Fibroblast of the aortic adventitia (primary cell): ENCODE results near the gene IL19. TPM values are rescaled to one million over a fixed set of nuclear protein-coding genes. Genes with fewer than 3 reads are reported as not detected.

Experiments
- DNase-seq: peaks from one replicate; pipeline ENCODE4 v3.0.0-alpha.2; 2010; ENCODE audit warnings: low read depth
- H3K4me3 ChIP-seq: 2 replicates; pipeline ENCODE4 v1.5.1; 2011; ENCODE audit warnings: low read depth, mild to moderate bottlenecking, control low read depth, low read length, moderate library complexity
- CTCF ChIP-seq: IDR thresholded peaks from 2 replicates; pipeline ENCODE4 v1.5.1; 2011; ENCODE audit warnings: mild to moderate bottlenecking, low read length, control low read depth, inconsistent platforms; ENCODE audit not compliant: insufficient read depth
- total RNA-seq: library from RNA; depleted of rRNA; stranded (reverse); fragments of >200 nt; gene quantifications from 2 replicates; pipeline ENCODE4 v1.2.3, GENCODE V29; 2012; ENCODE audit warnings: low replicate concordance

Gene IL19
- total RNA-seq, 1 donor, result not detected

DNA sequence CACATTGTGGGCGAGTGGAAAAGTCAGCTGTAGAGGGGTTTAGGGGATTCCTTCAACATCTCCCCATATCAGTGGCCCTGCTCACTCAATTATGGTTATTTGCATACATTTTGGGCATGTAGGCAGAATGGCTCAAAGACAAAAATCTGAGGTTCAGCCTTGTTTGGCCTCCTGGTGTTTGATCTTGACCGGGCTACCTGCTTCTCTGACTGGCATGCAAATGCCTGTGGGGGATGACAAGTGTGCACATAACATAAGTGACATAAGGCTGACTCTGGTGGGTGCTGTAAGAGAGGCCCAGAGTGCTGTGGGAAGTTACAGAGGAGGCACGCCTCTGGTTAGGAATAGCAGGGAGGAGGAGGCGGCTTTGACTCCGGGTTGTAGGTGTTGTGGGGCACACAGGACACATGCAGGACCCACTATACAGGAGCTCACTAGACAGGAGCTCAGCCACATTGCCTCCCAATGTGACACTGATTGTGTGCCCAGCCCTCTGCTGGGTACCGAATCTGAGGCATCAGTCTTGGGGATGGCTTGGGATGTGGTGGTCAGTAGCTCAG lies 29.4 kb upstream of the IL19 start:
- no peak overlapping the region for H3K4me3 ChIP-seq
- no peak for TF ChIP-seq CTCF
- DNase-seq, result no peak

DNA sequence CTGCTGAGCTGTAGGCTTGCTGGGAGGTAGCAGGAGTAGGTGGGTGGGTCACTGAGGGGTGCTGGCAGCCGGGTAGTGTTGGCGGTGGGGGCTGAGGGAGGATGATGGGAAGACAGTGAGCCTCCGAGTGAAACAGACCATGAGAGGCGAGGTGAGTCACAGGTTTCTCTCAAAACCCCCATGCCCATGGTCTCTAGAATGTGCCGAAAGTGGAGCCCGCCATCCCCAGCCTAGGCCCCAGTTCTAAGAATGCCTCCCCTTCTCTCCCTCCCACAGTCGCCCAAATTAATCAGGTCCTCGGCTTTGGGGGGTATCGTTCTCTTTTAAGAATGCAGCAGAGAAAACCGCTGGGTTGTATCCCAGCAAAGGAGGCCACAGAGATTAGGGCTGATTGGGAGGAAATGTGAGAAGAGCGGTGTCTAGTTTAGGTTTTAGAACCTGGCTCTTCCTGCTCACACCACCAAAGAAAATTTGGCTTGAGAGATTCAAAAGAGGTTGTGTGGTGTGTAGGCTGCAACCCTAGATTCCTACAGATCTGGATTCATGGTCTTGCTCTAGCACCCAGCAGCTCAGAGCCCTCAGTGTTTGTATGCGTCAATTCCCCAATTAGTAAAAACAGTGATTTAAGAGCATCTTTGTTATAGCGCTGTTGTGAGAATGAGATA lies 27.7 kb upstream of the IL19 start:
- DNase-seq, result no peak
- H3K4me3 ChIP-seq, result no peak overlapping the region
- no peak for TF ChIP-seq CTCF

DNA sequence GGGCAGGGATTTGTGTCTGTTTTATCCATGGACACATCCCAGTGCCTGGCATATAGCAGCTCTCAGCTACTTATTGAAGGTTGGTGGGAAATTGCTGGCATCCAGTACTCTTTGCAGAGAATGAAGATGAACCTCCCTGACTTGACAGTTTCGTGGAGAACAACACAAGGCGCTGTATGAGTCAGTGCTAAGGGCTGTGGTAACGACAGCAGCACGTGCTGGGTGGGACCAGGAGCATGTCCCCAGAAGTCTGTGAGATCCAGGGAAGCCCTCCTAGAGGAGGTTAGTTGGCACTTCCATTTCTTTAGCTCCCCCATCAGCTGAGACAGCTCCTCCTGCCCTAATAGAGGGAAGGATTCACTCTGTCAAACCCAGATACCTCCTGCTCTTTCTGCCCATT lies 25.9 kb upstream of the IL19 start:
- DNase-seq, result no peak
- no peak for TF ChIP-seq CTCF
- H3K4me3 ChIP-seq, result no peak overlapping the region

DNA sequence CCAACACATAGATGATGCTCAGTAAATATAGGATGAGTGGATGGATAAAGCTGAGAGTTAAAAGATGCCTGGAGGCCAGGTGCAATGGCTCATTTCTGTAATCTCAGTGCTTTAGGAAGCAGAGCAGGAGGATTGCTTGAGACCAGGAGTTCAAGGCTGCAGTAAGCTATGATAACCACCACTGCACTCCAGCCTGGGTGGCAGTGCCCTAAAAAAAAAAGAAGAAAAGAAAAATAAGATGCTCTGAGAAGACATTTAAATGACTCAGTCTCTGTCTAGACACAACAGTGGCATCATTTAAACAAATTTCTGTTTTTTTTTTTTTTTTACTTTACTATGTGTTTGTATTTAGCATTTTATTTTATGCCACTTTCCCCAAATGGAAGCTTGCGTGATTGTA lies 25.3 kb upstream of the IL19 start:
- no peak for DNase-seq
- TF ChIP-seq CTCF, result no peak
- no peak overlapping the region for H3K4me3 ChIP-seq

DNA sequence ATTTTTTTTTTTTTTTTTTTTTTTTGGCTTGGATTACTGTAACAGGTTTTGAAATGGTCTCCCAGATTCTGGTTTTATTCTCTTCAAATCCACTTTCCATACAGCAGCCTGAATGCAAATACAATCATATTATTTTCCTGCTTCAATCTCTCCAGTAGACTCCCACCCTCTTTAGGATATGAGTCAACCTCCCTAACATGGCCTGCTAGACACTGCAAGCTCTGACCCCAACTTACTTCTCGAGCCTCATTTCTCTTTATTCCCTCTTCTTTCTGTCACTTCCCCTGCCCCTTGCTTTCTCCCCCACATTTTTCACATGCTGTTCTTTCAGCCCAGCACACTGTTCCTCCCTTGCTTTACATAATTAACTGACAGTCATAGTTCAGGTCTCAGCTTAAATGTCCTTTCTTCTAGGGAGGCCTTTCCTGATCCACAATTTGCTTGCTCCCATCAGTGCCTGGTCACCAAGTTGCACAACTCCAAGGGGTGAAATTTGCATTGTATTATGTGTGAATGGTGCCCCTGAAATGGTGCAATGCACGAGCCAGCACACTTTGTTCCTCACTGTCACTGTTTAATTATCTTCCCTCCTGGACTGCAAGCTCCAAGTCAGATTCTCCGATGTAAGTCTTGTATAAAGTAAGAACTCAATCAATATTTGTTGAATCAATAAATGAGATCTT lies 22.1 kb upstream of the IL19 start:
- H3K4me3 ChIP-seq, result no peak overlapping the region
- no peak for DNase-seq
- TF ChIP-seq CTCF, result no peak

DNA sequence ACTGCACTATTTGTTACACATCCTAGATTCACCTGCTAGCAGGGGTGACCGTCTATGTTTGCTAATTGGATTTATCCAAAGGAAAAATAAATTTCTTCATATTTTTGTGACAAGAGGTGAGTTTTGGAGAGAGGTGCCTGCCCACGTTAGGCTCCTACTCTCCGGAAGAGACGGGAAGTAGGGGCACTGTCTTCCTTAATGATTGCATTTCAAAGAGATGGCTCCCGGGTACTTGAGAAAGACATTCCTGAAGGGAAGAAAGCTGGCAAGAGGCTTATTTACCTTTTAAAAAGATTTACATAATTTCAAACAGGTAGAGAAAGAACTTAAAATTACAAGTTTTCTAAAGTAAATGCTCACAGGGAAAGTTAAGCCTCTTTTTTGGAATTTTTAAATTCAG lies 18.7 kb upstream of the IL19 start:
- no peak for DNase-seq
- H3K4me3 ChIP-seq, result no peak overlapping the region
- no peak for TF ChIP-seq CTCF
